GM23338 (cell line): Measurements from ENCODE around the gene DRC3. TPM values are rescaled to one million over a fixed set of nuclear protein-coding genes. Genes with fewer than 3 reads are reported as not detected.

Experiments
- ATAC-seq: fragments of 200-7000 bp; cut with Tn5 transposase; 3 replicates; pipeline ENCODE4 v1.9.1; 2020
- DNase-seq: peaks from one replicate; pipeline ENCODE4 v3.0.0-alpha.2; 2015; ENCODE audit warnings: low spot score
- H2AFZ ChIP-seq: fragments of 200-600 bp; sonication (generic); 2 replicates; pipeline ENCODE4 v1.8.0; 2016; ENCODE audit warnings: antibody characterized with exemption, mild to moderate bottlenecking, moderate library complexity
- H3F3A ChIP-seq: fragments of 200-600 bp; sonication (generic); replicated peaks from 2 replicates; pipeline ENCODE4 v1.8.0; 2017; ENCODE audit warnings: antibody characterized with exemption, mixed run types, low read depth
- H3K27ac ChIP-seq: fragments of 200-600 bp; sonication (generic); 2 replicates; pipeline ENCODE4 v1.6.1; 2016; ENCODE audit warnings: low read depth
- H3K27me3 ChIP-seq: fragments of 200-600 bp; sonication (generic); 2 replicates; pipeline ENCODE4 v1.8.0; 2016; ENCODE audit warnings: mild to moderate bottlenecking, mixed run types, moderate library complexity; ENCODE audit not compliant: insufficient read depth
- H3K36me3 ChIP-seq: fragments of 200-600 bp; sonication (generic); 2 replicates; pipeline ENCODE4 v1.8.0; 2016; ENCODE audit warnings: mild to moderate bottlenecking; ENCODE audit not compliant: insufficient read depth
- H3K4me1 ChIP-seq: fragments of 200-600 bp; sonication (generic); 2 replicates; pipeline ENCODE4 v1.8.0; 2016; ENCODE audit warnings: mild to moderate bottlenecking, moderate library complexity; ENCODE audit not compliant: insufficient read depth
- H3K4me2 ChIP-seq: fragments of 200-600 bp; sonication (generic); 2 replicates; pipeline ENCODE4 v1.7.1; 2017; ENCODE audit warnings: mixed run types
- H3K4me3 ChIP-seq: fragments of 200-600 bp; sonication (generic); 2 replicates; pipeline ENCODE4 v1.6.1; 2016; ENCODE audit warnings: mixed run types
- H3K79me2 ChIP-seq: fragments of 200-600 bp; sonication (generic); replicated peaks from 2 replicates; pipeline ENCODE4 v1.8.0; 2017; ENCODE audit warnings: mild to moderate bottlenecking; ENCODE audit not compliant: insufficient read depth
- H3K9me2 ChIP-seq: fragments of 200-600 bp; sonication (generic); 2 replicates; pipeline ENCODE4 v1.8.0; 2017; ENCODE audit not compliant: insufficient read depth
- H4K20me1 ChIP-seq: fragments of 200-600 bp; sonication (generic); replicated peaks from 2 replicates; pipeline ENCODE4 v1.8.0; 2017; ENCODE audit warnings: mild to moderate bottlenecking; ENCODE audit not compliant: insufficient read depth
- H3K27ac Mint-ChIP-seq: 2 replicates; pipeline ENCODE4 v1.8.0; 2020; ENCODE audit warnings: inconsistent platforms, mild to moderate bottlenecking, moderate library complexity, mixed read lengths
- H3K27me3 Mint-ChIP-seq: 3 replicates; pipeline ENCODE4 v1.8.0; 2022; ENCODE audit warnings: low read depth, mild to moderate bottlenecking, moderate library complexity, mixed read lengths, inconsistent platforms; ENCODE audit not compliant: insufficient read depth, poor library complexity
- H3K36me3 Mint-ChIP-seq: 3 replicates; pipeline ENCODE4 v1.8.0; 2021; ENCODE audit warnings: low read depth, mild to moderate bottlenecking, inconsistent platforms, moderate library complexity, mixed read lengths
- H3K4me1 Mint-ChIP-seq: 3 replicates; pipeline ENCODE4 v1.8.0; 2020; ENCODE audit warnings: mild to moderate bottlenecking, inconsistent platforms, mixed read lengths
- H3K4me3 Mint-ChIP-seq: 3 replicates; pipeline ENCODE4 v1.8.0; 2021; ENCODE audit warnings: moderate library complexity, mild to moderate bottlenecking, inconsistent platforms, mixed read lengths
- H3K9me3 Mint-ChIP-seq: 3 replicates; pipeline ENCODE4 v1.8.0; 2020; ENCODE audit warnings: moderate library complexity, mild to moderate bottlenecking, inconsistent platforms, mixed read lengths
- CTCF ChIP-seq, 2 experiments: fragments of 200-600 bp in 1 of 2; sonication (generic) in 1 of 2; conservative IDR thresholded peaks; 2 replicates each; pipeline versions ENCODE4 v1.5.1 to v1.6.1; 2016 to 2017; ENCODE audit warnings: antibody characterized with exemption in 2 of 2, low read depth in 2 of 2, mild to moderate bottlenecking in 2 of 2, moderate library complexity in 1 of 2
- ETS1 ChIP-seq: IDR thresholded peaks from 2 replicates; pipeline ENCODE4 v1.6.1; 2016; ENCODE audit warnings: antibody characterized with exemption
- EZH2 ChIP-seq: fragments of 200-600 bp; sonication (generic); IDR thresholded peaks from one replicate; pipeline ENCODE4 v1.8.0; 2017; ENCODE audit warnings: antibody characterized with exemption, mild to moderate bottlenecking, low read depth; ENCODE audit not compliant: unreplicated experiment
- EZH2phosphoT487 ChIP-seq: fragments of 200-600 bp; sonication (generic); IDR thresholded peaks from one replicate; pipeline ENCODE4 v1.8.1; 2018; ENCODE audit warnings: antibody characterized with exemption; ENCODE audit not compliant: unreplicated experiment
- JUNB ChIP-seq: IDR thresholded peaks from one replicate; pipeline ENCODE4 v1.6.1; 2016; ENCODE audit warnings: antibody characterized with exemption; ENCODE audit not compliant: unreplicated experiment
- NANOG ChIP-seq: IDR thresholded peaks from 2 replicates; pipeline ENCODE4 v1.6.1; 2016; ENCODE audit warnings: antibody characterized with exemption, borderline replicate concordance
- POLR2AphosphoS5 ChIP-seq: IDR thresholded peaks from 2 replicates; pipeline ENCODE4 v1.6.1; 2016; ENCODE audit warnings: antibody characterized with exemption, low read depth
- STAT1 ChIP-seq: IDR thresholded peaks from one replicate; pipeline ENCODE4 v1.6.1; 2016; ENCODE audit warnings: antibody characterized with exemption; ENCODE audit not compliant: unreplicated experiment
- ZNF462 ChIP-seq: fragments of 250-450 bp; sonication (Bioruptor Pico); IDR thresholded peaks from 2 replicates; pipeline ENCODE4 v1.5.0; 2020; ENCODE audit warnings: mild to moderate bottlenecking, moderate library complexity
- polyA plus RNA-seq: library from polyadenylated mRNA; unstranded; fragments of >200 nt; fragmentation: Nextera tagmentation; extraction: Ambion mirVana; gene quantifications from 2 replicates; pipeline ENCODE4 v1.2.1, GENCODE V29; 2016
- total RNA-seq: library from RNA; depleted of rRNA; stranded (reverse); fragments of >200 nt; shearing (Covaris generic); gene quantifications from 2 replicates; pipeline ENCODE4 v1.2.3, GENCODE V29; 2014

DRC3 gene
- total and polyA plus RNA-seq, 2 experiments from 2014 or later: 1.1 TPM; not detected in 1

- H3K27ac Mint-ChIP-seq: no peak overlapping the region
- no peaks in the 10 kb centered on the region for H3F3A ChIP-seq
- no peak overlapping the region for H3K4me2 ChIP-seq
- H3K4me3 Mint-ChIP-seq: no peak overlapping the region
- H3K27me3 Mint-ChIP-seq: peaks cover 3% of the 10 kb centered on the region
- no peak for DNase-seq
- H3K9me2 ChIP-seq: no peaks in the 10 kb centered on the region
- no peaks in the 10 kb centered on the region for H3K4me1 Mint-ChIP-seq
- ATAC-seq: no peak
- H3K9me3 Mint-ChIP-seq: no peaks in the 10 kb centered on the region
- no peaks in the 10 kb centered on the region for H3K36me3 Mint-ChIP-seq
- no peak overlapping the region for H3K4me3 ChIP-seq
- TF ChIP-seq EZH2: no peak
- no peak for TF ChIP-seq POLR2AphosphoS5
- no peak for TF ChIP-seq ETS1
- no peak for TF ChIP-seq JUNB
- TF ChIP-seq STAT1: no peak
- TF ChIP-seq NANOG: no peak
- H3K27ac ChIP-seq: no peak overlapping the region
- no peak overlapping the region for H2AFZ ChIP-seq
- 0 out of 2 replicates have a peak, but pooled peaks cover under 1% of the 10 kb centered on the region for H3K4me1 ChIP-seq
- H3K27me3 ChIP-seq: no peaks in the 10 kb centered on the region
- H3K36me3 ChIP-seq: no peaks in the 10 kb centered on the region
- H3K79me2 ChIP-seq: no peaks in the 10 kb centered on the region
- H4K20me1 ChIP-seq: no peaks in the 10 kb centered on the region
Observed at GRCh38 chr17:17934214-17934613, 38.4 kb upstream of the DRC3 start.

- no peak overlapping the region for H3K4me3 Mint-ChIP-seq
- no peak for TF ChIP-seq JUNB
- TF ChIP-seq CTCF (conservative IDR thresholded peaks at IDR 0.05; ENCODE audit: low read depth in 2 of 2): no peak
- no peak for TF ChIP-seq EZH2phosphoT487
- no peak for TF ChIP-seq ZNF462 (CRISPR knock-in tag)
- no peak for TF ChIP-seq NANOG
- TF ChIP-seq STAT1: no peak
- no peak for TF ChIP-seq ETS1
- no peak for TF ChIP-seq POLR2AphosphoS5
Observed at GRCh38 chr17:17934806-17935205, 37.9 kb upstream of the DRC3 start.

More at GRCh38 chr17:17934806-17935205, 37.9 kb upstream of the DRC3 start:
- H3K4me3 ChIP-seq: no peak overlapping the region
- no peaks in the 10 kb centered on the region for H3K9me2 ChIP-seq
- no peaks in the 10 kb centered on the region for H3K27me3 ChIP-seq
- H3K36me3 Mint-ChIP-seq: no peaks in the 10 kb centered on the region
- DNase-seq (no peak), ATAC-seq (no peak)
- H3K4me1 ChIP-seq: no peaks in the 10 kb centered on the region
- H3K4me1 Mint-ChIP-seq: no peaks in the 10 kb centered on the region
- no peaks in the 10 kb centered on the region for H4K20me1 ChIP-seq
- no peaks in the 10 kb centered on the region for H3K36me3 ChIP-seq
- H3K79me2 ChIP-seq: no peaks in the 10 kb centered on the region
- no peaks in the 10 kb centered on the region for H3K9me3 Mint-ChIP-seq
- no peak overlapping the region for H2AFZ ChIP-seq
- no peak overlapping the region for H3K27ac ChIP-seq
- H3K4me2 ChIP-seq: no peak overlapping the region
- H3F3A ChIP-seq: no peaks in the 10 kb centered on the region
- no peak overlapping the region for H3K27ac Mint-ChIP-seq
- peaks cover 3% of the 10 kb centered on the region for H3K27me3 Mint-ChIP-seq
